ENCODE data around the gene ZC3H12A.

- TF ChIP-seq, protein P1, sequence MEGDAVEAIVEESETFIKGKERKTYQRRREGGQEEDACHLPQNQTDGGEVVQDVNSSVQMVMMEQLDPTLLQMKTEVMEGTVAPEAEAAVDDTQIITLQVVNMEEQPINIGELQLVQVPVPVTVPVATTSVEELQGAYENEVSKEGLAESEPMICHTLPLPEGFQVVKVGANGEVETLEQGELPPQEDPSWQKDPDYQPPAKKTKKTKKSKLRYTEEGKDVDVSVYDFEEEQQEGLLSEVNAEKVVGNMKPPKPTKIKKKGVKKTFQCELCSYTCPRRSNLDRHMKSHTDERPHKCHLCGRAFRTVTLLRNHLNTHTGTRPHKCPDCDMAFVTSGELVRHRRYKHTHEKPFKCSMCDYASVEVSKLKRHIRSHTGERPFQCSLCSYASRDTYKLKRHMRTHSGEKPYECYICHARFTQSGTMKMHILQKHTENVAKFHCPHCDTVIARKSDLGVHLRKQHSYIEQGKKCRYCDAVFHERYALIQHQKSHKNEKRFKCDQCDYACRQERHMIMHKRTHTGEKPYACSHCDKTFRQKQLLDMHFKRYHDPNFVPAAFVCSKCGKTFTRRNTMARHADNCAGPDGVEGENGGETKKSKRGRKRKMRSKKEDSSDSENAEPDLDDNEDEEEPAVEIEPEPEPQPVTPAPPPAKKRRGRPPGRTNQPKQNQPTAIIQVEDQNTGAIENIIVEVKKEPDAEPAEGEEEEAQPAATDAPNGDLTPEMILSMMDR (IDR thresholded peaks at IDR 0.05; ENCODE audit: insufficient read depth, low read length) = no peak
- TF ChIP-seq POLR2AphosphoS5 (IDR thresholded peaks at IDR 0.05; ENCODE audit: low read depth) = no peak
- TF ChIP-seq, protein P2, sequence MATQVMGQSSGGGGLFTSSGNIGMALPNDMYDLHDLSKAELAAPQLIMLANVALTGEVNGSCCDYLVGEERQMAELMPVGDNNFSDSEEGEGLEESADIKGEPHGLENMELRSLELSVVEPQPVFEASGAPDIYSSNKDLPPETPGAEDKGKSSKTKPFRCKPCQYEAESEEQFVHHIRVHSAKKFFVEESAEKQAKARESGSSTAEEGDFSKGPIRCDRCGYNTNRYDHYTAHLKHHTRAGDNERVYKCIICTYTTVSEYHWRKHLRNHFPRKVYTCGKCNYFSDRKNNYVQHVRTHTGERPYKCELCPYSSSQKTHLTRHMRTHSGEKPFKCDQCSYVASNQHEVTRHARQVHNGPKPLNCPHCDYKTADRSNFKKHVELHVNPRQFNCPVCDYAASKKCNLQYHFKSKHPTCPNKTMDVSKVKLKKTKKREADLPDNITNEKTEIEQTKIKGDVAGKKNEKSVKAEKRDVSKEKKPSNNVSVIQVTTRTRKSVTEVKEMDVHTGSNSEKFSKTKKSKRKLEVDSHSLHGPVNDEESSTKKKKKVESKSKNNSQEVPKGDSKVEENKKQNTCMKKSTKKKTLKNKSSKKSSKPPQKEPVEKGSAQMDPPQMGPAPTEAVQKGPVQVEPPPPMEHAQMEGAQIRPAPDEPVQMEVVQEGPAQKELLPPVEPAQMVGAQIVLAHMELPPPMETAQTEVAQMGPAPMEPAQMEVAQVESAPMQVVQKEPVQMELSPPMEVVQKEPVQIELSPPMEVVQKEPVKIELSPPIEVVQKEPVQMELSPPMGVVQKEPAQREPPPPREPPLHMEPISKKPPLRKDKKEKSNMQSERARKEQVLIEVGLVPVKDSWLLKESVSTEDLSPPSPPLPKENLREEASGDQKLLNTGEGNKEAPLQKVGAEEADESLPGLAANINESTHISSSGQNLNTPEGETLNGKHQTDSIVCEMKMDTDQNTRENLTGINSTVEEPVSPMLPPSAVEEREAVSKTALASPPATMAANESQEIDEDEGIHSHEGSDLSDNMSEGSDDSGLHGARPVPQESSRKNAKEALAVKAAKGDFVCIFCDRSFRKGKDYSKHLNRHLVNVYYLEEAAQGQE (IDR thresholded peaks at IDR 0.05; ENCODE audit: insufficient replicate concordance, low read depth) = no peak
These were observed 1.7 kb downstream of the ZC3H12A start for GRCh38 chr1:37476087-37476452.
